Measurements from ENCODE around the gene ATG4D. TPM values are rescaled to one million over a fixed set of nuclear protein-coding genes. Genes with fewer than 3 reads are reported as not detected.

Gene ATG4D
- total RNA-seq, 2 experiments from 2014 or later: 29.6 to 46.8 TPM

DNA sequence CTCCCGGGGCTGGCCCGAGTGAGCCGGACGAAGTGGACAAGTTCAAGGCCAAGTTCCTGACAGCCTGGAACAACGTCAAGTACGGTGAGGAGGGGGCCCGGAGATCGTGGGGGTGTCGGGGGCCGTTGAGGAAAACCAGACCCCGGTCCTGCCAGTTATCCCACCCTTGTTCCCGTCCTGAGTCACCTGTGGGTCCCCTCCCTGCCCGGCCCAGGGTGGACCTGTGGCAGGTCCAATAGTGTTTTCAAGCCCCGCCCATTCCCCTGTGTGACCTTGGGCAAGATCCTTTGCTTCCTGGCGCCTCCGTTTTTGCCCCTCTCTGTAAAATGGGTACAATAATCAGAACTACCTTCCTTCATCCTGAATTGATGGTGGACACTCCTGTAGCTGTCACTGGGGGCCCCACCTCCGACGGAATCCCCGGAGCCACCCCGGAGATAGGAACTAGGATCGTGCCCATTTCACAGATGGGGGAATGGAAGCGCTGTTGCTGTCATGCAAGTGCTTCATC lies 593 bp downstream of the ATG4D start:
- Histone ChIP-seq H3K4me2 (ENCODE audit: low read length) (peak overlapping the region; percentile 86), H3K27ac (ENCODE audit: low read depth, low read length, poor library complexity, severe bottlenecking) (peak overlapping the region; percentile 35), H3K9me2 (ENCODE audit: insufficient read depth, low read length) (no peaks in the 10 kb centered on the region), H3K4me3 (ENCODE audit: low read depth, low read length, poor library complexity, severe bottlenecking) (peak overlapping the region; percentile 96), H2AFZ (ENCODE audit: low read length) (peak overlapping the region; percentile 66), H3K4me1 (ENCODE audit: insufficient read depth, low read length, poor library complexity, severe bottlenecking) (peaks cover 17% of the 10 kb centered on the region), H3K79me2 (ENCODE audit: insufficient read depth, low read depth, low read length) (peaks cover 12% of the 10 kb centered on the region; the same call in 1 of the 2 replicates), H4K20me1 (ENCODE audit: insufficient read depth, low read length) (no peaks in the 10 kb centered on the region), H3K9me3 (ENCODE audit: low read length) (no peaks in the 10 kb centered on the region), H3K36me3 (ENCODE audit: insufficient read depth, low read length) (peaks cover 20% of the 10 kb centered on the region)
- DNase-seq (ENCODE audit: low spot score): peak; percentile 37
- ChIA-PET POLR2A (no interaction called here), CTCF (ENCODE audit: unreplicated experiment) (no interaction called here)
- intact Hi-C loops (cut with micrococcal nuclease; ENCODE audit: unreplicated experiment): no loop called here
- BruUV-seq (replicated peaks): TSS peak; percentile 71
- TF ChIP-seq EZH2phosphoT487 (IDR thresholded peaks at IDR 0.05; ENCODE audit: borderline replicate concordance, low read depth, low read length): no peak
- TF ChIP-seq, protein P1, sequence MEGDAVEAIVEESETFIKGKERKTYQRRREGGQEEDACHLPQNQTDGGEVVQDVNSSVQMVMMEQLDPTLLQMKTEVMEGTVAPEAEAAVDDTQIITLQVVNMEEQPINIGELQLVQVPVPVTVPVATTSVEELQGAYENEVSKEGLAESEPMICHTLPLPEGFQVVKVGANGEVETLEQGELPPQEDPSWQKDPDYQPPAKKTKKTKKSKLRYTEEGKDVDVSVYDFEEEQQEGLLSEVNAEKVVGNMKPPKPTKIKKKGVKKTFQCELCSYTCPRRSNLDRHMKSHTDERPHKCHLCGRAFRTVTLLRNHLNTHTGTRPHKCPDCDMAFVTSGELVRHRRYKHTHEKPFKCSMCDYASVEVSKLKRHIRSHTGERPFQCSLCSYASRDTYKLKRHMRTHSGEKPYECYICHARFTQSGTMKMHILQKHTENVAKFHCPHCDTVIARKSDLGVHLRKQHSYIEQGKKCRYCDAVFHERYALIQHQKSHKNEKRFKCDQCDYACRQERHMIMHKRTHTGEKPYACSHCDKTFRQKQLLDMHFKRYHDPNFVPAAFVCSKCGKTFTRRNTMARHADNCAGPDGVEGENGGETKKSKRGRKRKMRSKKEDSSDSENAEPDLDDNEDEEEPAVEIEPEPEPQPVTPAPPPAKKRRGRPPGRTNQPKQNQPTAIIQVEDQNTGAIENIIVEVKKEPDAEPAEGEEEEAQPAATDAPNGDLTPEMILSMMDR (conservative IDR thresholded peaks at IDR 0.05; ENCODE audit: low read length): no peak

DNA sequence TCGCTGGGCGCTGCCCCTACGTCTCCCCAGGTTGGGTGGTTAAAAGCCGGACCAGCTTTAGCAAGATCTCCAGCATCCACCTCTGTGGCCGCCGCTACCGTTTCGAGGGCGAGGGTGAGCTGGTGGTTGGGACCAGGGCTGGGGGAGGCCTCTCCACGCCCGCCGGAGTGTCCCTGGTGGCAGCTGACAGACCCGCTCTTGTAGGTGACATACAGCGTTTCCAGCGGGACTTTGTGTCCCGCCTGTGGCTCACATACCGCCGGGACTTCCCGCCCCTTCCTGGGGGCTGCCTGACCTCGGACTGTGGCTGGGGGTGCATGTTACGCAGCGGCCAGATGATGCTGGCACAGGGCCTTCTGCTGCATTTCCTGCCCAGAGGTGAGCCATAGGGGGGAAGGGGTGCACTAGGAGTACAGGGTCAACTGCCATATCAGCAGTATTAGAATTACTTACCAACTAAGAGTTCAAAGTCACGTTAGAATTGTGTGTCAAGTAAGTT lies 1.1 kb downstream of the ATG4D start:
- POLR2A ChIA-PET: no interaction called here
- BruUV-seq (replicated peaks): no TSS peak
- Histone ChIP-seq H3K4me3 (ENCODE audit: low read depth, low read length, poor library complexity, severe bottlenecking) (peak overlapping the region; percentile 96), H3K36me3 (ENCODE audit: insufficient read depth, low read length) (peaks cover 24% of the 10 kb centered on the region), H2AFZ (ENCODE audit: low read length) (no peak overlapping the region), H3K9me3 (ENCODE audit: low read length) (no peaks in the 10 kb centered on the region), H3K4me2 (ENCODE audit: low read length) (peak overlapping the region; percentile 86), H3K4me1 (ENCODE audit: insufficient read depth, low read length, poor library complexity, severe bottlenecking) (peaks cover 17% of the 10 kb centered on the region), H3K27ac (ENCODE audit: low read depth, low read length, poor library complexity, severe bottlenecking) (peak overlapping the region; percentile 35), H3K9me2 (ENCODE audit: insufficient read depth, low read length) (no peaks in the 10 kb centered on the region), H3K79me2 (ENCODE audit: insufficient read depth, low read depth, low read length) (peaks cover 12% of the 10 kb centered on the region; the same call in 1 of the 2 replicates), H4K20me1 (ENCODE audit: insufficient read depth, low read length) (no peaks in the 10 kb centered on the region)
- intact Hi-C loops (cut with micrococcal nuclease; ENCODE audit: unreplicated experiment): no loop called here
- TF ChIP-seq, protein P1 (conservative IDR thresholded peaks at IDR 0.05; ENCODE audit: low read length): no peak
- TF ChIP-seq EZH2phosphoT487 (IDR thresholded peaks at IDR 0.05; ENCODE audit: borderline replicate concordance, low read depth, low read length): no peak
- DNase-seq (ENCODE audit: low spot score): peak; percentile 30
- CTCF ChIA-PET (ENCODE audit: unreplicated experiment): no interaction called here

DNA sequence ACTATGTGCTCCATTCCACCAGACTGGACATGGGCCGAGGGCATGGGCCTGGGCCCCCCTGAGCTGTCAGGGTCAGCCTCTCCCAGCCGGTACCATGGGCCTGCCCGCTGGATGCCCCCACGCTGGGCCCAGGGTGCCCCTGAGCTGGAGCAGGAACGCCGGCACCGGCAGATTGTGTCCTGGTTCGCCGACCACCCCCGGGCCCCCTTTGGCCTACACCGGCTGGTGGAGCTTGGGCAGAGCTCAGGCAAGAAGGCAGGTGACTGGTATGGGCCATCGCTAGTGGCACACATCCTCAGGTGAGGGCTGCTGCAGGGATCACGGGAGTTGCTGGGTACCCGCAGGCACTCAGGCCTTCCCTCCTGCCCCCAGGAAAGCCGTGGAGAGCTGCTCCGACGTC lies 3.1 kb downstream of the ATG4D start:
- Histone ChIP-seq H3K9me3 (ENCODE audit: low read length) (no peaks in the 10 kb centered on the region), H3K4me3 (ENCODE audit: low read depth, low read length, poor library complexity, severe bottlenecking) (no peak overlapping the region), H2AFZ (ENCODE audit: low read length) (no peak overlapping the region), H3K4me1 (ENCODE audit: insufficient read depth, low read length, poor library complexity, severe bottlenecking) (peaks cover 17% of the 10 kb centered on the region), H3K36me3 (ENCODE audit: insufficient read depth, low read length) (peaks cover 43% of the 10 kb centered on the region), H3K9me2 (ENCODE audit: insufficient read depth, low read length) (no peaks in the 10 kb centered on the region), H3K27ac (ENCODE audit: low read depth, low read length, poor library complexity, severe bottlenecking) (no peak overlapping the region), H4K20me1 (ENCODE audit: insufficient read depth, low read length) (no peaks in the 10 kb centered on the region), H3K4me2 (ENCODE audit: low read length) (no peak overlapping the region), H3K79me2 (ENCODE audit: insufficient read depth, low read depth, low read length) (peaks cover 12% of the 10 kb centered on the region; the same call in 1 of the 2 replicates)
- BruUV-seq (replicated peaks): TSS peak; percentile 62
- POLR2A ChIA-PET: no interaction called here
- intact Hi-C loops (cut with micrococcal nuclease; ENCODE audit: unreplicated experiment): no loop called here
- TF ChIP-seq, protein P1 (conservative IDR thresholded peaks at IDR 0.05; ENCODE audit: low read length): no peak
- TF ChIP-seq EZH2phosphoT487 (IDR thresholded peaks at IDR 0.05; ENCODE audit: borderline replicate concordance, low read depth, low read length): no peak
- DNase-seq (ENCODE audit: low spot score): no peak
- CTCF ChIA-PET (ENCODE audit: unreplicated experiment): no interaction called here

All from OCI-LY7 (cell line).